Measurements from ENCODE around the gene AMBRA1.

DNA sequence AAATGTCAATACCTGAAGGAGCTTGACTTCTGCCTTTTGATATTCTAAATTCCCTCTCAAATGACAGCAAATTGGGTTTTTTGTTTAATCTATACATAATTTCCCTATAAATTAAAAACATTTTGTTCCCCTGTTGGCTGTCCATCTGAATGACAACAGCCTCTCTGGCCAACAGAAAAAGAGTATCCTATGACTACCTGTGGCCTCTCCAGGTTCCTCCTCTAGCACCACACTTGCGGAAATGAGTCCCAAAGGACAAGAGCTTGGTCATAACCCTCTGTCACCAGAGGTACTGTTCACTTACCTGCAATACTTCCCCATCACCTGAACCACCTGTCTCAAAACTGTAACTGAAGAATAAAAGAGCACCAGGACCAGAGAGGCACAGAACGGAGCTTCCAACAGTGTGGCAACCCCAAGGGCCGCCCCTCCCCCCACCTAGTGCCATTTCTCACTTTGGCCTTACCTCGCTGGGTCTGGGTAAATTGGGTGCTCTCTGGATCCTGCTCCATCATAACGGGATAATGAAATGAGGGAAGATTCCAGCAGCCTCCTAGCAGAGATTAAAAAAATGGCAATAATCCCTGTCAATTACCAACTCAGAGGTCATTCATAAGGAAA, 81.5 kb downstream of the AMBRA1 start:
- no peak for TF ChIP-seq CTCF (IDR thresholded peaks at IDR 0.05)
- no peak for TF ChIP-seq POLR2A (IDR thresholded peaks at IDR 0.05)
- TF ChIP-seq EP300 (IDR thresholded peaks at IDR 0.05), result no peak

Measured in upper lobe of left lung (tissue), 4 donors.